IMR-90 (cell line): ENCODE measurements around the gene PI16. TPM values are rescaled to one million over a fixed set of nuclear protein-coding genes. Genes with fewer than 3 reads are reported as not detected.

ENCODE experiments used
- ATAC-seq: fragments of 200-7000 bp; cut with Tn5 transposase; 2 replicates; pipeline ENCODE4 v1.9.1; 2020; ENCODE audit warnings: low read depth, mild to moderate bottlenecking, moderate library complexity
- BruUV-seq: library from RNA; stranded (reverse); fragments of 400-500 nt; replicated peaks from 2 replicates; lab custom pipeline; 2021; lab: Mats Ljungman, UMichigan
- CTCF ChIA-PET: fragments of 300-600 bp; formaldehyde crosslinking; extraction: SDS; loops from one replicate; lab custom pipeline; 2021; ENCODE audit warnings: antibody characterized with exemption; lab: Yijun Ruan, JAX
- POLR2A ChIA-PET: fragments of 300-600 bp; sonication (Branson Sonifier 250); formaldehyde crosslinking; loops from one replicate; lab custom pipeline; 2022; ENCODE audit warnings: antibody characterized with exemption; ENCODE audit not compliant: unreplicated experiment; lab: Charles Lee
- DNase-seq: peaks from one replicate; pipeline ENCODE4 v3.0.0; 2013
- H2AFZ ChIP-seq: replicated peaks from 2 replicates; pipeline ENCODE3; 2013; ENCODE audit warnings: low read length, mild to moderate bottlenecking; ENCODE audit not compliant: poor library complexity
- H2AK5ac ChIP-seq: 2 replicates; pipeline ENCODE4 v1.6.1; 2013; ENCODE audit warnings: low read depth, low read length, inconsistent platforms
- H2AK9ac ChIP-seq: replicated peaks from 2 replicates; pipeline ENCODE3; 2013; ENCODE audit warnings: mild to moderate bottlenecking, low read depth, low read length, moderate library complexity; ENCODE audit not compliant: poor library complexity
- H2BK120ac ChIP-seq: 2 replicates; pipeline ENCODE4 v1.6.1; 2013; ENCODE audit warnings: low read depth, low read length, inconsistent platforms
- H2BK15ac ChIP-seq: 3 replicates; pipeline ENCODE4 v1.6.1; 2013; ENCODE audit warnings: low read depth, low read length, inconsistent platforms
- H2BK20ac ChIP-seq: 2 replicates; pipeline ENCODE4 v1.6.1; 2013; ENCODE audit warnings: low read depth, mild to moderate bottlenecking, inconsistent platforms, low read length, moderate library complexity
- H2BK5ac ChIP-seq: 2 replicates; pipeline ENCODE4 v1.6.1; 2013; ENCODE audit warnings: mild to moderate bottlenecking, low read depth, low read length, inconsistent platforms; ENCODE audit not compliant: poor library complexity, severe bottlenecking
- H3K14ac ChIP-seq: replicated peaks from 2 replicates; pipeline ENCODE4 v1.6.1; 2013; ENCODE audit warnings: low read depth, low read length, inconsistent platforms
- H3K18ac ChIP-seq: 2 replicates; pipeline ENCODE4 v1.6.1; 2013; ENCODE audit warnings: low read depth, low read length, control low read depth
- H3K23ac ChIP-seq: 2 replicates; pipeline ENCODE4 v1.6.1; 2013; ENCODE audit warnings: low read depth, low read length, inconsistent platforms
- H3K27ac ChIP-seq: 2 replicates; pipeline ENCODE4 v1.5.1; 2013; ENCODE audit warnings: mild to moderate bottlenecking, control low read depth, low read length; ENCODE audit not compliant: insufficient read depth
- H3K27me3 ChIP-seq: 2 replicates; pipeline ENCODE4 v1.6.1; 2013; ENCODE audit warnings: low read length; ENCODE audit not compliant: control insufficient read depth, insufficient read depth
- H3K36me3 ChIP-seq: 2 replicates; pipeline ENCODE4 v1.6.1; 2013; ENCODE audit warnings: low read length, mixed read lengths; ENCODE audit not compliant: control insufficient read depth, insufficient read depth
- H3K4ac ChIP-seq: 2 replicates; pipeline ENCODE4 v1.6.1; 2013; ENCODE audit warnings: low read depth, low read length, inconsistent platforms
- H3K4me1 ChIP-seq: 2 replicates; pipeline ENCODE4 v1.6.1; 2013; ENCODE audit warnings: low read length, mixed read lengths; ENCODE audit not compliant: control insufficient read depth, insufficient read depth
- H3K4me2 ChIP-seq: 2 replicates; pipeline ENCODE4 v1.6.1; 2013; ENCODE audit warnings: low read depth, mild to moderate bottlenecking, control low read depth, low read length, moderate library complexity
- H3K4me3 ChIP-seq: 2 replicates; pipeline ENCODE4 v1.5.1; 2013; ENCODE audit warnings: low read depth, mild to moderate bottlenecking, control low read depth, low read length, moderate library complexity; ENCODE audit not compliant: insufficient read depth
- H3K56ac ChIP-seq: 2 replicates; pipeline ENCODE4 v1.6.1; 2013; ENCODE audit warnings: low read length, inconsistent platforms; ENCODE audit not compliant: insufficient read depth; ENCODE audit errors: extremely low read depth
- H3K79me1 ChIP-seq, 2 experiments: 2 replicates each; pipeline ENCODE4 v1.6.1; 2013; ENCODE audit warnings: low read length in 2 of 2, inconsistent platforms in 1 of 2, low read depth in 1 of 2
- H3K9ac ChIP-seq: 2 replicates; pipeline ENCODE4 v1.6.1; 2013; ENCODE audit warnings: low read depth, low read length, control low read depth
- H3K9me1 ChIP-seq: 2 replicates; pipeline ENCODE4 v1.6.1; 2013; ENCODE audit warnings: low read length, inconsistent platforms; ENCODE audit not compliant: insufficient read depth
- H3K9me3 ChIP-seq: 2 replicates; pipeline ENCODE4 v1.6.1; 2013; ENCODE audit warnings: low read length; ENCODE audit not compliant: control insufficient read depth, insufficient read depth
- H4K20me1 ChIP-seq: 2 replicates; pipeline ENCODE4 v1.6.1; 2013; ENCODE audit warnings: low read length, inconsistent platforms; ENCODE audit not compliant: insufficient read depth
- H4K5ac ChIP-seq: 2 replicates; pipeline ENCODE4 v1.6.1; 2013; ENCODE audit warnings: mild to moderate bottlenecking, low read depth, low read length, control low read depth
- H4K8ac ChIP-seq, 2 experiments: 2 replicates each; pipeline ENCODE4 v1.6.1; 2013; ENCODE audit warnings: low read depth in 2 of 2, low read length in 2 of 2, control low read depth in 1 of 2, inconsistent platforms in 1 of 2
- H4K91ac ChIP-seq: 2 replicates; pipeline ENCODE4 v1.6.1; 2013; ENCODE audit warnings: low read depth, low read length, inconsistent platforms; ENCODE audit not compliant: insufficient read depth
- BHLHE40 ChIP-seq: fragments of 150-350 bp; IDR thresholded peaks from 2 replicates; pipeline ENCODE4 v1.6.1; 2016; ENCODE audit warnings: mild to moderate bottlenecking, low read depth, low read length
- CEBPB ChIP-seq: IDR thresholded peaks from 2 replicates; pipeline ENCODE4 v1.6.1; 2012; ENCODE audit warnings: low read depth, low read length, improper control_type of control experiment
- RAD21 ChIP-seq: IDR thresholded peaks from 2 replicates; pipeline ENCODE4 v1.6.1; 2012; ENCODE audit warnings: low read length, improper control_type of control experiment
- RFX5 ChIP-seq: IDR thresholded peaks from 2 replicates; pipeline ENCODE4 v1.8.0; 2012; ENCODE audit warnings: low read depth, mild to moderate bottlenecking, low read length, moderate library complexity
- SMC3 ChIP-seq: fragments of 150-350 bp; IDR thresholded peaks from 2 replicates; pipeline ENCODE4 v1.6.1; 2016; ENCODE audit warnings: low read depth, mild to moderate bottlenecking, antibody characterized with exemption, low read length, moderate library complexity
- WGBS, 2 experiments: methylation state at CpG; one replicate each; pipeline versions ENCODE4 v1.1.5 to v1.1.7; 2013; ENCODE audit warnings: missing lambda C conversion rate in 2 of 2; ENCODE audit not compliant: insufficient read length in 1 of 2; ENCODE audit errors: extremely low coverage in 2 of 2; 5-methylcytosine and 5-hydroxymethylcytosine counted together
- dilution Hi-C: fragments of 300-500 bp; cut with HindIII; formaldehyde crosslinking; loops from one replicate; pipeline ENCODE4 v1.14.3; 2018; ENCODE audit warnings: low sequenced_read_pairs; ENCODE audit not compliant: unreplicated experiment
- in situ Hi-C: fragments of 300-500 bp; cut with MboI; formaldehyde crosslinking; loops from 3 replicates; pipeline ENCODE4 v1.14.3; 2019; ENCODE audit warnings: low sequenced_read_pairs, inconsistent platforms, mixed read lengths
- intact Hi-C: fragments of 100-400 bp; cut with micrococcal nuclease; formaldehyde crosslinking; loops from 2 replicates; pipeline ENCODE4 v1.10.0; 2022
- polyA plus RNA-seq, 3 experiments: library from polyadenylated mRNA; depleted of rRNA; stranded (reverse); fragments of >200 nt; gene quantifications; 2 replicates each; pipeline ENCODE4 v1.2.3, GENCODE V29; 2012; ENCODE audit warnings: low replicate concordance in 1 of 3
- total RNA-seq: library from RNA; depleted of rRNA; stranded (reverse); fragments of >200 nt; gene quantifications from 2 replicates; pipeline ENCODE4 v1.2.3, GENCODE V29; 2012
- TF ChIP-seq, protein P1 (sequence below): conservative IDR thresholded peaks from 2 replicates; pipeline ENCODE4 v1.5.1; 2012; ENCODE audit warnings: mild to moderate bottlenecking, low read depth, low read length, improper control_type of control experiment

Gene PI16
- total and polyA plus RNA-seq, 2 of the 4 experiments (the other 2 are of a cell fraction): 0.21 TPM; not detected in 1

DNA sequence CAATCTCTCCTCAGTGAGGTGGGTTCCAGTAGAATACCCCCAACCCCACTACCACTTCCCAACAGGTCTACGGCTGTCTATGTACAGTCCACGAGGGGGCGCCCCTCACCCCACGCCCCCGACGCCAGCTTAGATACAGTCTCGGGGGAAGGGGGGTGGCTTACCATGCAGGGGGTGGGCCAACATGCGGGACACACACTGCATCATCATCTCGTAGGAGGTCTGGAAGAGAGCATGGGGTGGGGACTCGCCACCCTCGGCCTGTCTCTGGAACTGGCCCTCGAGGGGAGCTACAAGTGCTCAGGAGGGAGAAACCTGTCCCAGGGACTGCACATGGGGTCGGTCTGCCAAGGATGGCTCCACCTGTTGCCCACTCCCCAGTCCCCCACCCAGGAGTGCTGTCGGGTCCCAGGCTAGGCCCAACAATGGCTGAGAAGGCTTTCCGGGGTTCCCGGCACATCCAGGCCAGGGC lies 23.0 kb downstream of the PI16 start:
- Histone ChIP-seq H4K91ac (no peak overlapping the region), H3K9me3 (no peaks in the 10 kb centered on the region), H3K4ac (no peak overlapping the region), H3K14ac (no peak overlapping the region), H3K56ac (no peak overlapping the region), H4K20me1 (peaks cover 67% of the 10 kb centered on the region), H2AK5ac (no peak overlapping the region), H3K18ac (no peak overlapping the region), H3K9ac (no peak overlapping the region), H2AK9ac (no peak overlapping the region), H2BK5ac (no peak overlapping the region), H2BK20ac (no peak overlapping the region), H3K36me3 (peaks cover 69% of the 10 kb centered on the region), H2BK15ac (no peak overlapping the region), H3K4me3 (no peak overlapping the region), H4K5ac (no peak overlapping the region), H3K9me1 (peaks cover 4% of the 10 kb centered on the region; the same call in 1 of the 2 replicates), H3K4me2 (no peak overlapping the region), H2AFZ (no peak overlapping the region), H3K23ac (no peak overlapping the region), H3K79me1 (peaks cover 53 to 80% of the 10 kb centered on the region in 2 experiments), H3K27ac (no peak overlapping the region), H2BK120ac (no peak overlapping the region), H4K8ac (no peak overlapping the region), H3K27me3 (no peaks in the 10 kb centered on the region), H3K4me1 (peaks cover 6% of the 10 kb centered on the region; the same call in 1 of the 2 replicates)
- in situ Hi-C loops (no loop called here), intact Hi-C loops (no loop called here), dilution Hi-C loops (no loop called here)
- TF ChIP-seq RFX5 (no peak), RAD21 (peak; percentile 23; the same call in 1 of the 2 replicates), CEBPB (no peak), BHLHE40 (no peak), SMC3 (peak; percentile 23; the same call in 1 of the 2 replicates)
- TF ChIP-seq, protein P1, sequence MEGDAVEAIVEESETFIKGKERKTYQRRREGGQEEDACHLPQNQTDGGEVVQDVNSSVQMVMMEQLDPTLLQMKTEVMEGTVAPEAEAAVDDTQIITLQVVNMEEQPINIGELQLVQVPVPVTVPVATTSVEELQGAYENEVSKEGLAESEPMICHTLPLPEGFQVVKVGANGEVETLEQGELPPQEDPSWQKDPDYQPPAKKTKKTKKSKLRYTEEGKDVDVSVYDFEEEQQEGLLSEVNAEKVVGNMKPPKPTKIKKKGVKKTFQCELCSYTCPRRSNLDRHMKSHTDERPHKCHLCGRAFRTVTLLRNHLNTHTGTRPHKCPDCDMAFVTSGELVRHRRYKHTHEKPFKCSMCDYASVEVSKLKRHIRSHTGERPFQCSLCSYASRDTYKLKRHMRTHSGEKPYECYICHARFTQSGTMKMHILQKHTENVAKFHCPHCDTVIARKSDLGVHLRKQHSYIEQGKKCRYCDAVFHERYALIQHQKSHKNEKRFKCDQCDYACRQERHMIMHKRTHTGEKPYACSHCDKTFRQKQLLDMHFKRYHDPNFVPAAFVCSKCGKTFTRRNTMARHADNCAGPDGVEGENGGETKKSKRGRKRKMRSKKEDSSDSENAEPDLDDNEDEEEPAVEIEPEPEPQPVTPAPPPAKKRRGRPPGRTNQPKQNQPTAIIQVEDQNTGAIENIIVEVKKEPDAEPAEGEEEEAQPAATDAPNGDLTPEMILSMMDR: peak; percentile 28; the same call in 1 of the 2 replicates
- CTCF ChIA-PET: no interaction called here
- DNase-seq: no peak
- WGBS, 2 experiments: 100% methylated on average over 3 of the region's 16 CpGs; no CpG with 5 or more reads in 1 of the 2 experiments
- no peak for ATAC-seq
- POLR2A ChIA-PET: no interaction called here
- BruUV-seq: no TSS peak
